Liver (tissue), 9 donors: ENCODE results near the gene SHISAL1. TPM values are rescaled to one million over a fixed set of nuclear protein-coding genes. Genes with fewer than 3 reads are reported as not detected.

Experiments used
- DNase-seq: peaks from one replicate; pipeline ENCODE4 v3.0.0-alpha.2; 2017; ENCODE audit warnings: low spot score
- H3K27ac ChIP-seq, 2 donors: one replicate each; pipeline ENCODE4 v1.7.0; 2013; ENCODE audit warnings: inconsistent platforms in 2 of 2, low read length in 2 of 2, control low read depth in 1 of 2, low read depth in 1 of 2, mild to moderate bottlenecking in 1 of 2
- H3K27me3 ChIP-seq, 4 donors: one replicate each; pipeline versions ENCODE4 v1.6.1 to v1.7.0; 2013; ENCODE audit warnings: low read length in 3 of 4, inconsistent platforms in 1 of 4, mild to moderate bottlenecking in 1 of 4, moderate library complexity in 1 of 4; ENCODE audit not compliant: control insufficient read depth in 4 of 4, insufficient read depth in 4 of 4
- H3K36me3 ChIP-seq, 4 donors: one replicate each; pipeline versions ENCODE4 v1.6.1 to v1.7.0; 2013; ENCODE audit warnings: low read length in 3 of 4, mild to moderate bottlenecking in 3 of 4, low read depth in 1 of 4, moderate library complexity in 1 of 4; ENCODE audit not compliant: control insufficient read depth in 4 of 4, insufficient read depth in 3 of 4
- H3K4me1 ChIP-seq, 4 donors: one replicate each; pipeline versions ENCODE4 v1.6.1 to v1.7.0; 2013; ENCODE audit warnings: low read length in 3 of 4, mild to moderate bottlenecking in 3 of 4, moderate library complexity in 1 of 4; ENCODE audit not compliant: control insufficient read depth in 4 of 4, insufficient read depth in 4 of 4
- H3K4me3 ChIP-seq, 3 donors: one replicate each; pipeline versions ENCODE4 v1.6.1 to v1.7.0; 2013; ENCODE audit warnings: low read length in 3 of 3, control low read depth in 1 of 3, low read depth in 1 of 3, mild to moderate bottlenecking in 1 of 3
- H3K9ac ChIP-seq, 2 donors: one replicate each; pipeline ENCODE4 v1.7.0; 2013; ENCODE audit warnings: low read length in 2 of 2, mild to moderate bottlenecking in 2 of 2, moderate library complexity in 2 of 2, control low read depth in 1 of 2, low read depth in 1 of 2
- H3K9me3 ChIP-seq, 4 donors: one replicate each; pipeline versions ENCODE4 v1.6.1 to v1.7.0; 2013; ENCODE audit warnings: low read length in 3 of 4; ENCODE audit not compliant: control insufficient read depth in 4 of 4
- ATF3 ChIP-seq: IDR thresholded peaks from 2 replicates; pipeline ENCODE4 v1.6.1; 2016; ENCODE audit warnings: antibody characterized with exemption
- EGR1 ChIP-seq, 2 donors: IDR thresholded peaks; 2 replicates each; pipeline ENCODE4 v1.6.1; 2016 to 2018; ENCODE audit warnings: antibody characterized with exemption in 2 of 2, low read depth in 2 of 2
- FOXA1 ChIP-seq: IDR thresholded peaks from 2 replicates; pipeline ENCODE4 v1.6.1; 2016; ENCODE audit warnings: antibody characterized with exemption
- FOXA2 ChIP-seq: IDR thresholded peaks from 2 replicates; pipeline ENCODE4 v1.6.1; 2016; ENCODE audit warnings: antibody characterized with exemption
- GABPA ChIP-seq, 2 donors: IDR thresholded peaks in 1 of 2; conservative IDR thresholded peaks in 1 of 2; 2 replicates each; pipeline ENCODE4 v1.6.1; 2016; ENCODE audit warnings: antibody characterized with exemption in 2 of 2, mild to moderate bottlenecking in 1 of 2, moderate library complexity in 1 of 2
- HNF4A ChIP-seq, 2 donors: conservative IDR thresholded peaks; 2 replicates each; pipeline ENCODE4 v1.6.1; 2016; ENCODE audit warnings: antibody characterized with exemption in 2 of 2, mild to moderate bottlenecking in 2 of 2
- HNF4G ChIP-seq: IDR thresholded peaks from 2 replicates; pipeline ENCODE4 v1.6.1; 2016; ENCODE audit warnings: antibody characterized with exemption
- JUND ChIP-seq, 2 donors: IDR thresholded peaks; 2 replicates each; pipeline ENCODE4 v1.6.1; 2016; ENCODE audit warnings: antibody characterized with exemption in 2 of 2
- NR2F2 ChIP-seq: IDR thresholded peaks from 2 replicates; pipeline ENCODE4 v1.6.1; 2016; ENCODE audit warnings: antibody characterized with exemption
- RAD21 ChIP-seq, 2 donors: IDR thresholded peaks; 2 replicates each; pipeline ENCODE4 v1.6.1; 2016; ENCODE audit warnings: antibody characterized with exemption in 2 of 2, mild to moderate bottlenecking in 2 of 2
- REST ChIP-seq: IDR thresholded peaks from 2 replicates; pipeline ENCODE4 v1.6.1; 2016; ENCODE audit warnings: antibody characterized with exemption, mild to moderate bottlenecking
- RXRA ChIP-seq, 2 donors: IDR thresholded peaks; 2 replicates each; pipeline ENCODE4 v1.6.1; 2017 to 2018; ENCODE audit warnings: antibody characterized with exemption in 2 of 2, mild to moderate bottlenecking in 1 of 2
- SP1 ChIP-seq: IDR thresholded peaks from 2 replicates; pipeline ENCODE4 v1.6.1; 2018; ENCODE audit warnings: antibody characterized with exemption, mild to moderate bottlenecking
- TAF1 ChIP-seq: conservative IDR thresholded peaks from 2 replicates; pipeline ENCODE4 v1.6.1; 2016; ENCODE audit warnings: antibody characterized with exemption, mild to moderate bottlenecking
- YY1 ChIP-seq: IDR thresholded peaks from 2 replicates; pipeline ENCODE4 v1.6.1; 2016; ENCODE audit warnings: antibody characterized with exemption, mild to moderate bottlenecking
- WGBS: extraction: QIAGEN DNeasy Blood & Tissue Kit; methylation state at CpG from one replicate; pipeline ENCODE4 v1.1.7; 2013; 5-methylcytosine and 5-hydroxymethylcytosine counted together
- polyA plus RNA-seq, 2 donors: library from polyadenylated mRNA; stranded (reverse) in 1 of 2; unstranded in 1 of 2; fragments of 200-250 nt in 1 of 2; fragments of >200 nt in 1 of 2; fragmentation: Nextera tagmentation in 1 of 2; extraction: Ambion mirVana in 1 of 2; gene quantifications; one replicate each; pipeline versions ENCODE4 v1.2.1 to v1.2.3, GENCODE V29; 2013 to 2015
- total RNA-seq, 2 donors: library from RNA; depleted of rRNA; stranded (reverse); fragments of >200 nt; gene quantifications; one replicate each; pipeline ENCODE4 v1.2.3, GENCODE V29; 2014
- TF ChIP-seq, protein P1 (sequence below): fragments of 150-350 bp; IDR thresholded peaks from 2 replicates; pipeline ENCODE4 v1.5.1; 2017; ENCODE audit warnings: improper control_type of control experiment, low read depth, low read length; ENCODE audit not compliant: missing input control
- TF ChIP-seq, protein P2 (sequence below): IDR thresholded peaks from 2 replicates; pipeline ENCODE4 v1.6.1; 2016; ENCODE audit warnings: antibody characterized with exemption
- TF ChIP-seq, protein P3 (sequence below): IDR thresholded peaks from 2 replicates; pipeline ENCODE4 v1.6.1; 2016; ENCODE audit warnings: antibody characterized with exemption
- donor health status: healthy.
- donor health status: healthy.
- donor health status: healthy.
- donor health status: healthy.
- donor health status: healthy.

The SHISAL1 gene
- total and polyA plus RNA-seq, 4 donors: 0.07 to 0.17 (median 0.13) TPM

- Histone ChIP-seq H3K4me1 (no peaks in the 10 kb centered on the region), H3K36me3 (no peaks in the 10 kb centered on the region), H3K4me3 (no peak overlapping the region), H3K27me3 (no peaks in the 10 kb centered on the region), H3K9ac (no peak overlapping the region), H3K9me3 (no peaks in the 10 kb centered on the region), H3K27ac (no peak overlapping the region)
- 82% methylated on average over 9 of the region's 9 CpGs for WGBS
- DNase-seq: no peak
- TF ChIP-seq, protein P1, sequence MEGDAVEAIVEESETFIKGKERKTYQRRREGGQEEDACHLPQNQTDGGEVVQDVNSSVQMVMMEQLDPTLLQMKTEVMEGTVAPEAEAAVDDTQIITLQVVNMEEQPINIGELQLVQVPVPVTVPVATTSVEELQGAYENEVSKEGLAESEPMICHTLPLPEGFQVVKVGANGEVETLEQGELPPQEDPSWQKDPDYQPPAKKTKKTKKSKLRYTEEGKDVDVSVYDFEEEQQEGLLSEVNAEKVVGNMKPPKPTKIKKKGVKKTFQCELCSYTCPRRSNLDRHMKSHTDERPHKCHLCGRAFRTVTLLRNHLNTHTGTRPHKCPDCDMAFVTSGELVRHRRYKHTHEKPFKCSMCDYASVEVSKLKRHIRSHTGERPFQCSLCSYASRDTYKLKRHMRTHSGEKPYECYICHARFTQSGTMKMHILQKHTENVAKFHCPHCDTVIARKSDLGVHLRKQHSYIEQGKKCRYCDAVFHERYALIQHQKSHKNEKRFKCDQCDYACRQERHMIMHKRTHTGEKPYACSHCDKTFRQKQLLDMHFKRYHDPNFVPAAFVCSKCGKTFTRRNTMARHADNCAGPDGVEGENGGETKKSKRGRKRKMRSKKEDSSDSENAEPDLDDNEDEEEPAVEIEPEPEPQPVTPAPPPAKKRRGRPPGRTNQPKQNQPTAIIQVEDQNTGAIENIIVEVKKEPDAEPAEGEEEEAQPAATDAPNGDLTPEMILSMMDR: no peak
- TF ChIP-seq RXRA (IDR thresholded peaks at IDR 0.05) (no peak), ATF3 (no peak), FOXA1 (no peak), TAF1 (no peak), YY1 (no peak), GABPA (IDR thresholded peaks at IDR 0.05 in 1 of 2, conservative IDR thresholded peaks at IDR 0.05 in 1 of 2) (no peak), SP1 (no peak), NR2F2 (no peak), JUND (IDR thresholded peaks at IDR 0.05) (no peak), REST (no peak), HNF4G (no peak), RAD21 (IDR thresholded peaks at IDR 0.05) (no peak), EGR1 (IDR thresholded peaks at IDR 0.05; ENCODE audit: low read depth in 2 of 2) (no peak), FOXA2 (no peak)
- TF ChIP-seq, protein P2, sequence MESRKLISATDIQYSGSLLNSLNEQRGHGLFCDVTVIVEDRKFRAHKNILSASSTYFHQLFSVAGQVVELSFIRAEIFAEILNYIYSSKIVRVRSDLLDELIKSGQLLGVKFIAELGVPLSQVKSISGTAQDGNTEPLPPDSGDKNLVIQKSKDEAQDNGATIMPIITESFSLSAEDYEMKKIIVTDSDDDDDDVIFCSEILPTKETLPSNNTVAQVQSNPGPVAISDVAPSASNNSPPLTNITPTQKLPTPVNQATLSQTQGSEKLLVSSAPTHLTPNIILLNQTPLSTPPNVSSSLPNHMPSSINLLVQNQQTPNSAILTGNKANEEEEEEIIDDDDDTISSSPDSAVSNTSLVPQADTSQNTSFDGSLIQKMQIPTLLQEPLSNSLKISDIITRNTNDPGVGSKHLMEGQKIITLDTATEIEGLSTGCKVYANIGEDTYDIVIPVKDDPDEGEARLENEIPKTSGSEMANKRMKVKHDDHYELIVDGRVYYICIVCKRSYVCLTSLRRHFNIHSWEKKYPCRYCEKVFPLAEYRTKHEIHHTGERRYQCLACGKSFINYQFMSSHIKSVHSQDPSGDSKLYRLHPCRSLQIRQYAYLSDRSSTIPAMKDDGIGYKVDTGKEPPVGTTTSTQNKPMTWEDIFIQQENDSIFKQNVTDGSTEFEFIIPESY: no peak
- TF ChIP-seq, protein P3, sequence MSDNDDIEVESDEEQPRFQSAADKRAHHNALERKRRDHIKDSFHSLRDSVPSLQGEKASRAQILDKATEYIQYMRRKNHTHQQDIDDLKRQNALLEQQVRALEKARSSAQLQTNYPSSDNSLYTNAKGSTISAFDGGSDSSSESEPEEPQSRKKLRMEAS: no peak
These were observed 6.9 kb upstream of the SHISAL1 start for GRCh38 chr22:44319685-44320084.

DNA sequence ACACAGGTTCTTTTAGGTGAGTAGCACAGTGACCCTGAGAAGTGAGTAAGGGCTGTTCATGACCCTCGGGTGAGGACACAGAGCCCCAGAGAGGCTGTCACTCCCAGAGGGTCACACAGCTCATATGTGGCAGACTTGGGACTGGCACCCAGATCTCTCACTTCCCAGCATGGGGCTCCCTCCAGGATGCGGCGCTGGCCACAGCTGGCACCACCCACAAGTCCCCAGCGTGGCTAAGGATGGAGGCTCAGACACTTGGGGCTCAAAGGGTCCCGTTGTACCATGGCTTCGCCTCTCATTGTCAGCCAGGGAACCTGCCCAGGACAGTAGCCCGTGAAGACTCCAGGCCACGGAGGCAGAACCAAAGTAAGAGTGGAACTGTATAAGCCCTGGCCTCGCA, 6.0 kb upstream of the SHISAL1 start:
- Histone ChIP-seq H3K27ac (no peak overlapping the region), H3K4me1 (no peaks in the 10 kb centered on the region), H3K36me3 (no peaks in the 10 kb centered on the region), H3K9me3 (no peaks in the 10 kb centered on the region), H3K27me3 (no peaks in the 10 kb centered on the region), H3K9ac (no peak overlapping the region), H3K4me3 (no peak overlapping the region)
- DNase-seq: no peak
- TF ChIP-seq JUND (IDR thresholded peaks at IDR 0.05) (no peak), HNF4A (conservative IDR thresholded peaks at IDR 0.05) (no peak), EGR1 (IDR thresholded peaks at IDR 0.05; ENCODE audit: low read depth in 2 of 2) (no peak), FOXA1 (no peak), YY1 (no peak), TAF1 (no peak), GABPA (IDR thresholded peaks at IDR 0.05 in 1 of 2, conservative IDR thresholded peaks at IDR 0.05 in 1 of 2) (no peak), HNF4G (no peak), SP1 (no peak), ATF3 (no peak), RAD21 (IDR thresholded peaks at IDR 0.05) (no peak), FOXA2 (no peak)
- TF ChIP-seq, protein P3: no peak
- WGBS: 89% methylated on average over 9 of the region's 9 CpGs
